Uterus (tissue), 2 donors: ENCODE results near the gene MTCL1.

ENCODE experiments used
- CTCF ChIP-seq, 4 experiments: fragments of 200-600 bp in 2 of 4; fragments of 450-650 bp in 2 of 4; sonication (generic) in 2 of 4; IDR thresholded peaks; one replicate each; pipeline ENCODE4 v1.5.1; 2016 to 2019; ENCODE audit warnings: antibody characterized with exemption in 4 of 4, mild to moderate bottlenecking in 2 of 4, moderate library complexity in 1 of 4
- POLR2A ChIP-seq, 2 donors: fragments of 450-650 bp; IDR thresholded peaks; one replicate each; pipeline ENCODE4 v1.6.1; 2016; ENCODE audit warnings: antibody characterized with exemption in 2 of 2, mild to moderate bottlenecking in 1 of 2, moderate library complexity in 1 of 2

- TF ChIP-seq CTCF (IDR thresholded peaks at IDR 0.05): no peak
- no peak for TF ChIP-seq POLR2A (IDR thresholded peaks at IDR 0.05)
Observed at GRCh38 chr18:8823530-8823929, 118.2 kb downstream of the MTCL1 start.
